ENCODE results near the gene SSBP3. TPM values are rescaled to one million over a fixed set of nuclear protein-coding genes. Genes with fewer than 3 reads are reported as not detected.

Gene SSBP3
- total RNA-seq, 1 donor = 14.5 TPM

GRCh38 chr1:54429838-54430237 lies 23.6 kb upstream of the SSBP3 start:
- Histone ChIP-seq H4K20me1 (ENCODE audit: insufficient read depth, low read length) (no peaks in the 10 kb centered on the region), H3K27me3 (ENCODE audit: insufficient read depth, low read length) (no peaks in the 10 kb centered on the region), H3K27ac (ENCODE audit: low read depth, low read length) (no peak overlapping the region), H3K4me3 (ENCODE audit: insufficient read depth, low read length) (no peak overlapping the region), H3K36me3 (ENCODE audit: insufficient read depth, low read length) (no peaks in the 10 kb centered on the region), H3K4me1 (ENCODE audit: insufficient read depth, low read length) (no peaks in the 10 kb centered on the region), H3K9me3 (ENCODE audit: low read depth, low read length) (no peaks in the 10 kb centered on the region), H2AFZ (ENCODE audit: low read length) (no peak overlapping the region), H3K4me2 (ENCODE audit: insufficient read depth, low read length) (no peak overlapping the region), H3K79me2 (ENCODE audit: insufficient read depth, low read length) (no peaks in the 10 kb centered on the region)
- no peak for DNase-seq (ENCODE audit: insufficient read length, low spot score, missing footprints)
- no peak for TF ChIP-seq CTCF (IDR thresholded peaks at IDR 0.05; ENCODE audit: extremely low read depth, low read depth, low read length)

DNA sequence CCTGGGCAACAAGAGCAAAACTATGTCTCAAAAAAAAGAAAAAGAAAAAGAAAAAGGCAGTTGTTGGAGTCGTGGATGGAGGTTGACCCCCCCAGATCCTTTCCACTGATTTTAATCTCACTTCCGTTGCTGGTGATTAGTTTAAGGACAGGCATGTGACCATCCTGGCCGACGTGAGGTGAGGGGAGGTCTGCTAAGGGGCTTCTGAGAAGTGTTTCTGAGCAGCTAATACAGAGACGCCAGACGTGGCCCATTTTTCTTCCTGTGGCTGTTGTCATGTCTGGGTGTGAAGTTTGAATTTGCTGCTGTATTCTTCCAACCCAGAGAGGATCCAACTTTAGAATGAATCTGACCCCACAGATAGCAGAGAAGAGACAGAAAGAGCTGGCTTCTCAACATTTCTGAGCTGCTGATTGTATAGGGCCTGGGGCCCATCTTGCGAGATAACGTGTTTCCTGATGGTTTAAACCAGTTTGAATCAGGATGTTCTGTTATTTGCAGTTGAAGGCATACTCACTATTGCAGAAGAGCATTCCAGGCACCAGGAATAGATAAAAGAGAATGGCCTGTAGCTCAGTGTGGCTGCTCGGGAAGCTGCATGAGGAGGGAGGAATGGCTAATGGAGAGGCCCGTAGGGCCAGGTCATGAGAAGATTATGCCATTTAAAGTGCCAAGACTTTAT lies 22.8 kb upstream of the SSBP3 start:
- H2AFZ ChIP-seq (ENCODE audit: low read length) = no peak overlapping the region
- H3K27ac ChIP-seq (ENCODE audit: low read depth, low read length) = no peak overlapping the region
- H3K4me2 ChIP-seq (ENCODE audit: insufficient read depth, low read length) = no peak overlapping the region
- peak; percentile 76 for DNase-seq (ENCODE audit: insufficient read length, low spot score, missing footprints)
- no peaks in the 10 kb centered on the region for H3K36me3 ChIP-seq (ENCODE audit: insufficient read depth, low read length)
- no peaks in the 10 kb centered on the region for H3K27me3 ChIP-seq (ENCODE audit: insufficient read depth, low read length)
- H3K9me3 ChIP-seq (ENCODE audit: low read depth, low read length) = no peaks in the 10 kb centered on the region
- no peak for TF ChIP-seq CTCF (IDR thresholded peaks at IDR 0.05; ENCODE audit: extremely low read depth, low read depth, low read length)
- H3K4me3 ChIP-seq (ENCODE audit: insufficient read depth, low read length) = no peak overlapping the region
- H4K20me1 ChIP-seq (ENCODE audit: insufficient read depth, low read length) = no peaks in the 10 kb centered on the region
- no peaks in the 10 kb centered on the region for H3K4me1 ChIP-seq (ENCODE audit: insufficient read depth, low read length)
- H3K79me2 ChIP-seq (ENCODE audit: insufficient read depth, low read length) = no peaks in the 10 kb centered on the region

GRCh38 chr1:54425152-54425584 lies 19.0 kb upstream of the SSBP3 start:
- DNase-seq (ENCODE audit: insufficient read length, low spot score, missing footprints) = no peak
- no peak overlapping the region for H3K4me2 ChIP-seq (ENCODE audit: insufficient read depth, low read length)
- no peaks in the 10 kb centered on the region for H3K36me3 ChIP-seq (ENCODE audit: insufficient read depth, low read length)
- H3K79me2 ChIP-seq (ENCODE audit: insufficient read depth, low read length) = no peaks in the 10 kb centered on the region
- no peak overlapping the region for H3K27ac ChIP-seq (ENCODE audit: low read depth, low read length)
- H2AFZ ChIP-seq (ENCODE audit: low read length) = no peak overlapping the region
- H3K27me3 ChIP-seq (ENCODE audit: insufficient read depth, low read length) = no peaks in the 10 kb centered on the region
- H4K20me1 ChIP-seq (ENCODE audit: insufficient read depth, low read length) = no peaks in the 10 kb centered on the region
- H3K4me1 ChIP-seq (ENCODE audit: insufficient read depth, low read length) = no peaks in the 10 kb centered on the region
- no peak overlapping the region for H3K4me3 ChIP-seq (ENCODE audit: insufficient read depth, low read length)
- no peaks in the 10 kb centered on the region for H3K9me3 ChIP-seq (ENCODE audit: low read depth, low read length)
- TF ChIP-seq CTCF (IDR thresholded peaks at IDR 0.05; ENCODE audit: extremely low read depth, low read depth, low read length) = peak; percentile 29

DNA sequence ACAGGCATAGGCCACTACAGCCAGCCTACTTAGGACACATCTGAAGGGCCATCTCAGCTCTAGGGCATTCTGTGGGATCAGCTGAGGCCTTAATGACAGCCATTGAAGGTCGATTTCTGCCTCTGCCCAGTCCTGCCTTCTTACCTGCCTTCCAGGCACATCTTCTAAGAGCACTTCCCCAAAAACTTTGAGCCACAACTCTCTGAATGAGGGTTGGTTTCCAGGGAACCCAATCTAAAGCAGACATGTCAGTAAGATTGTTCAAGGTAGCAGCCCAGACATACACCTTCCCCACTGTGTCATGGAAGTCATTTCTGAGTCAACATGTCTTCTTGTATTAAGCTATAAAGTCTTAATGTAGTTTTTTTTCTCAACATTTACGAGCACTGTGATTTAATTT lies 18.2 kb upstream of the SSBP3 start:
- no peak overlapping the region for H3K4me3 ChIP-seq (ENCODE audit: insufficient read depth, low read length)
- H4K20me1 ChIP-seq (ENCODE audit: insufficient read depth, low read length) = no peaks in the 10 kb centered on the region
- no peak overlapping the region for H2AFZ ChIP-seq (ENCODE audit: low read length)
- no peaks in the 10 kb centered on the region for H3K36me3 ChIP-seq (ENCODE audit: insufficient read depth, low read length)
- no peaks in the 10 kb centered on the region for H3K27me3 ChIP-seq (ENCODE audit: insufficient read depth, low read length)
- DNase-seq (ENCODE audit: insufficient read length, low spot score, missing footprints) = no peak
- H3K4me1 ChIP-seq (ENCODE audit: insufficient read depth, low read length) = no peaks in the 10 kb centered on the region
- no peaks in the 10 kb centered on the region for H3K79me2 ChIP-seq (ENCODE audit: insufficient read depth, low read length)
- H3K4me2 ChIP-seq (ENCODE audit: insufficient read depth, low read length) = no peak overlapping the region
- TF ChIP-seq CTCF (IDR thresholded peaks at IDR 0.05; ENCODE audit: extremely low read depth, low read depth, low read length) = no peak
- H3K9me3 ChIP-seq (ENCODE audit: low read depth, low read length) = no peaks in the 10 kb centered on the region
- H3K27ac ChIP-seq (ENCODE audit: low read depth, low read length) = no peak overlapping the region

Data from osteoblast (primary cell).